NCI-H2196 (cell line): Measurements from ENCODE around the gene ADAM22.
"Not testable (repeated sequence)": the region's sequence is repeated elsewhere in the genome, so short reads cannot be mapped to it uniquely, and the experiment has no call there.

Experiments
- DNase-seq: peaks from one replicate; lab custom pipeline; 2025; ENCODE audit not compliant: unreplicated experiment; lab: John Stamatoyannopoulos, UW

Gene ADAM22

GRCh38 chr7:87933953-87934698 is at the start of gene ADAM22:
Gene ADAM22 (plus strand): TSS chr7:87934251. CDS start chr7:87934466, 215 bp downstream.
- DNase-seq, result peak; percentile 94

- no peak for DNase-seq
Measured at GRCh38 chr7:87885018-87885417, 49.0 kb upstream of the ADAM22 start.

DNA sequence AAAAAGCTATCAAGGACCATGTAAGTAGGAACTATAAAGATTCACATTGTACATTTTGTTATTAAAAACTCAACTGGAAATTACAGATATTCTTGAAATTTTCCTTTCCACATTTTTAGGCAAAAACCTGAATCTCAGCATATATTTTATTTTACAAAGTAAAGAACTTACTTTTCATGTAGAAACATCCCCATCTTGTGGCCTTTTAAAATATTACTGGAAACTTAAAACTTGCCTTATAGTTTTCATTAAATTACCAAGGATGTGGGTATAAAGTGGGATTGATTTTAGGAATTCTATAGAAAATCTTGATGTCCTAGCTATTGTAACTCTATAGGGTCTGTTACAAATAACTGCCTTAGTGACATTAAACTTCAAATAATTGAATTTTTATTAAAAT is 47.2 kb upstream of the ADAM22 start:
- DNase-seq, result peak; percentile 34

GRCh38 chr7:87895363-87895762 is 38.7 kb upstream of the ADAM22 start:
- DNase-seq, result no peak

GRCh38 chr7:87899255-87899654 is 34.8 kb upstream of the ADAM22 start:
- no peak for DNase-seq

- DNase-seq, result not testable (repeated sequence)
Measured at GRCh38 chr7:87907136-87907906, 26.7 kb upstream of the ADAM22 start.

DNA sequence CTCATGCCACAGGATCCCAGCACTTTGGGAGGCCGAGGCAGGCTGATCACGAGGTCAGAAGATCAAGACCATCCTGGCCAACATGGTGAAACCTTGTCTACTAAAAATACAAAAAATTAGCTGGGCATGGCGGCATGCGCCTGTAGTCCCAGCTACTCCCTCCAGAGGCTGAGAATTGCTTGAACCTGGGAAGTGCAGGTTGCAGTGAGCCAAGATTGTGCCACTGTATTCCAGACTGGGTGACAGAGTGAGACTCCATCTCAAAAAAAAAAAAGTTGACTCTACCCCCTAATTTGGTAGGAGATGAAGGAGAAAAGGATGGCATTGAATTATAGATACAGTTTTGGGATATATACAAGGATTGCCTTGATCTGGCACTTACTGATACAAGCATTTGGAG is 25.2 kb upstream of the ADAM22 start:
- not testable (repeated sequence) for DNase-seq

DNA sequence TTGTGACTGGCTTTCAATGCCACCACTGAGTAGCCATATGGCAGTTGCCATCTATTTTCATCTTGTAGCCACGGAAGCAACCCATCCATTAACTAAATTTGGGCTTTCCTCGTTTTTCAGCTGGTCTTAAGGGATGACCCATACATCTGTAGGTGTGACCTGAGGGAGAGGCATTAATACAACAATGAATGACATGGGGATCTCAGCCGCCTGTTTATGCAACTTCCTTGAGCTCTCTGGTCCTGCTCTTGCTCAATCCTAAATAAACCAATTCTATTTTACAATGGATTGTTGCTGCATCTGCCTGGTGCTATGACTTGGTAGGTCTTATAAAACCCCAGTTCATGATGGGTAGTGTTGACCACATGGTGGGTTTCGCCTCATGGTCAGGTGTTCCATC is 21.9 kb upstream of the ADAM22 start:
- no peak for DNase-seq

GRCh38 chr7:87918740-87919139 is 15.3 kb upstream of the ADAM22 start:
- no peak for DNase-seq

DNA sequence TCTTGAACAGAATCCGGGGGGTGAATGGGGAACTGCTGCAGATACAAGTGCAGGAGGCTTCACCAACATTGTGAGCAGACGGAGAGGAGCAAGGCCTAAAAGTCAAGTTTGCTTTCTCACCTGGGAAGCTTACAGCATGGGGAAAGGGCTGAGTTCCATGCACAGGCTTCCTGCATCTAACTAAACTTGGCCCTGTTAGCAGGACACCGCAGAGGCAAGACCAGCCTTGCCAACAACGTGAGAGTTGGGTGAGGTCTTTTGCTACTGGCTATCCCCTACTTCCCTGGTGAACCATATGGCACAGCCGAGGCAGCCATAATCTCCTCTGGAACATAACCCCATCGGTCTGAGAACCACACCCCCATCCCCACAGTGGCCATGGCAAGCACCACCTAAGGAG is 14.2 kb upstream of the ADAM22 start:
- DNase-seq, result no peak

DNA sequence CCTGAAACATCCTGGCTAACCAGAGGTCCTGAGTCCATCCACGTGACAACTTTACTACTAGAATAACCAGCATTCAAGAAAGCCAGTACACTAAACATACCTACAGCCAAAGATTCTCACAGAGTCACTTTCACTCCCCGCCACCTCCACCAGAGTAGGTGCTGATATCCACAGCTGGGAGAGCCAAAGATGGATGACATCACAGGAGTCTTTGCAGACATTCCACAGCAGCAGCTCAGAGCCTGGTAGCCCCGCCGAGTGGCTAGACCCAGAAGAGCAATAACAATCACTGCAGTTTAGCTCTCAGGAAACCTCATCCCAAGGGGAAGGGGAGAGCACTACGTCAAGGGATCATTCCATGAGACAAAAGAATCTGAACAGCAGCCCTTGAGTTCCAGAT is 13.5 kb upstream of the ADAM22 start:
- DNase-seq, result no peak

DNA sequence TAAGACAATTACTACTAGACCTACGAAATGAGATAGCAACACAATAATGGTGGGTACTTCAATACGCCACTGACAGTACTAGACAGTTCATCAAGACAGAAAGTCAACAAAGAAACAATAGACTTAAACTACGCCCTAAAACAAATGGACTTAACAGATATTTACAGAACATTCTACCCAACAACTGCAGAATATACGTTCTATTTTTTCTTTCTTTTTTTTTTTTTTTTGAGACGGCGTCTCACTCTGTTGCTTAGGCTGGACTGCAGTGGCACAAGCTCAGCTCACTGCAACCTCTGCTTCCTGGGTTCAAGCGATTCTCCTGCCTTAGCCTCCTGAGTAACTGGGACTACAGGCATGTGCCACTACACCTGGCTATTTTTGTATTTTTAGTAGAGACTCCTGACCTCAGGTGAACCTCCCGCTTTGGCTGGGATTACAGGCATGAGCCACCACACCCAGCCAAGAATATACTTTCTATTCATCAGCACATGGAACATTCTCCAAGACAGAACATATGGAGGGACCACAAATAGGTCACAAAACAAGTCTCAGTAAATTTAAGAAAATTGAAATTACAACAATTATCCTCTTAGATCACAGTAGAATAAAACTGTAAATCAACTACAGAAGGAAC is 11.2 kb upstream of the ADAM22 start:
- not testable (repeated sequence) for DNase-seq

GRCh38 chr7:87926581-87927461 is 7.2 kb upstream of the ADAM22 start:
- no peak for DNase-seq

DNA sequence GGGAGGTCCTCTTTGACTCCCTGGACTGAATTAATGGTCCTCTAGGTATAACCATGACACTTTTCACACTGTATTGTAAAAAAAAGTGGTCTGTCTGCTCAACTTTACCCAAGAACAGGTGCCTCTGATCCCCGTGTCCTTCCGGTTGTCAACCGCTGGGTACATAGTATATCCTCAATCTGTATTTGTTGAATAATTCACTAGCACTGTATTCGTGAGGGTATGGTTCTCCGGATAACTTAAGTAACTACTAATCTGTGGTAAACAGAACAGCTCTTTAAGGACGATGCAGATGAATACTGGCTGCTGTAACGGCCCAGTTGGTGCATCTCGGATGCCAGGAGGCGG is 472 bp upstream of the ADAM22 start:
- DNase-seq, result no peak

GRCh38 chr7:87934699-87935383 is 790 bp downstream of the ADAM22 start:
- peak; percentile 23 for DNase-seq

DNA sequence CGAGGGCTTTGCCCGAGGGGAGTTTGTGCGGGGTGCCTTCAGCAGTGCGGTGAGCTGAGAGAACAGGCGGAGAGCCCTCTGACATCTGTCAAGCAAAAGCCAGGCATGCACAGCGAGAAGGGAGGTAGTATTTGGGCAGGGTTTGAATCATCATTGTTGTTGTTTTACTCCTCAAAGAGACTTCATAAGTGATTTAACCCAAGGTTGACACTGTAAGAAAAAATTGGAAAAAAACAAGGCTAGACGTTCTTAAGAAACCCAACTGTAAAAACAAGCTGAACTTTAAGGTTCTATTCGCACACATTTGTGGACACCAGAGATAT is 1.3 kb downstream of the ADAM22 start:
- DNase-seq, result no peak

DNA sequence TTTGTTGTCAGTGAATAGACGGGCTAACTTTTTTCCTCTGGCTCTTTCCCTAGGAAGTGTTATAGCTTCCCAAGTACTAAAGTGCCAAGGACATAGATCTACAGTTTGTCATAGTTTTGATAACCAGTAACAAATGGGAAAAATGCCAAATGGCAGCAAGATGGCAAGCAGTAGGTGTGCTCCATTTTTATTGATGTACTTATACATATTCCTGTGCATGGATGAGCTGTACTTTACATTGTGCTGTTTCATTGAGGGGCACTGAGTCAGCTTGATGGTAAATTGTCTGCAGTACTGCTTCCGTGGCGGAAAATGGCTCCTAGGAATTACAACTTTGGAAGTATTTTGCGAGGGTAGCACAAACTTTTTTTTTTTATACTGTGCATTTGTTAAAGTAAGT is 7.1 kb downstream of the ADAM22 start:
- no peak for DNase-seq

GRCh38 chr7:87944547-87944946 is 10.5 kb downstream of the ADAM22 start:
- no peak for DNase-seq

DNA sequence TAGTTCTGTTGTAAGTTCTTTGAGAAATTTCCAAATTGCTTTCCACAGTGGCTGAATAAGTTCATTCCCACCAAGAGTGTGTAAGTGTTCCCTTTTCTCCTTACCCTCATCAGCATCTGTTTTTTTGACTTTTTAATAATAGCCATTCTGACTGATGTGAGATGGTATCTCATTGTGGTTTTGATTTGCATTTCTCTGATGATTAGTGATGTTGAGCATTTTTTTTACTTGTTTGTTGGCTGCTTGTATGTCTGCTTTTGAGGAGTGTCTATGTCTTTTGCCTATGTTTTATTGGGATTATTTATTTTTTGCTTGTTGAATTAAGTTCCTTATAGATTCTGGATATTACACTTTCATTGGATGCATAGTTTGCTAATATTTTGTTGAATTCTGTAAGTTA is 11.9 kb downstream of the ADAM22 start:
- DNase-seq, result not testable (repeated sequence)

DNA sequence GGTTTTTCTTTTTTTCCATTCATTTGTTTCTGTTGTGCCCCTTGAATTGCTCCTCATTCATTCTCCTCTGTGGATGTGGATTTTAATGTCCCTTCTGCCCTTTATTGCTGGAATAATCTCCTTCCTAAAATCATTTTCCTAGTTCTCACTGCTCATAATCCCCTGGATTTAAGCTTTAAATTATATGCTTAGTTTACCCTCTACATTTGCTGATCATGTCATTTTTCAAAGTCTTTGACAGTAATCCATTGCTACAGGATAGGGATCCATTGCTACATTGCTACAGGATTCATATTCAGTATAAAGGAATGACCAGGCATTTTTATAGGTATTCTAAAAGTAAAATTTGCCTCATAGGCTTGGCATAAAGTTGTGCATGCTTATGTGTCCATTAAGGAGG is 14.3 kb downstream of the ADAM22 start:
- DNase-seq, result no peak

GRCh38 chr7:87959336-87959735 is 25.3 kb downstream of the ADAM22 start:
- no peak for DNase-seq
